Measurements from ENCODE around the gene LUM.

- TF ChIP-seq CTCF (IDR thresholded peaks at IDR 0.05; ENCODE audit: poor library complexity) (no peak), EZH2 (IDR thresholded peaks at IDR 0.05; ENCODE audit: borderline replicate concordance) (no peak), EZH2phosphoT487 (IDR thresholded peaks at IDR 0.05; ENCODE audit: low read depth, severe bottlenecking, unreplicated experiment) (no peak)
These were observed 53.7 kb downstream of the LUM start, which contains the start of gene KERA for GRCh38 chr12:91057368-91058165.
